A673 (cell line): Measurements from ENCODE around the gene INPP5E.

Source experiments
- CTCF ChIP-seq: fragments of 300-800, 200-600 bp; sonication (generic); conservative IDR thresholded peaks from 2 replicates; pipeline ENCODE4 v1.5.1; 2017; ENCODE audit warnings: low read depth, mild to moderate bottlenecking, antibody characterized with exemption, low read length, moderate library complexity, mixed read lengths
- EZH2 ChIP-seq: fragments of 200-600 bp; sonication (generic); IDR thresholded peaks from 2 replicates; pipeline ENCODE4 v1.6.1; 2017; ENCODE audit warnings: borderline replicate concordance, low read depth, mild to moderate bottlenecking, mixed read lengths, antibody characterized with exemption, low read length; ENCODE audit not compliant: poor library complexity, severe bottlenecking

GRCh38 chr9:136487672-136488071 lies 48.0 kb upstream of the INPP5E start:
- no peak for TF ChIP-seq CTCF
- no peak for TF ChIP-seq EZH2
